Activated CD8-positive, alpha-beta memory T cell treated with anti-CD3 and anti-CD28 coated beads for 36 hours (primary cell): ENCODE measurements around the gene FAM187B. TPM values are rescaled to one million over a fixed set of nuclear protein-coding genes. Genes with fewer than 3 reads are reported as not detected.
"Not testable (repeated sequence)": the region's sequence is repeated elsewhere in the genome, so short reads cannot be mapped to it uniquely, and the experiment has no call there.

Source experiments
- CTCF ChIA-PET: fragments of 350-600 bp; sonication (Branson Sonifier 250); formaldehyde crosslinking; loops from one replicate; lab custom pipeline; 2021; ENCODE audit warnings: antibody characterized with exemption; lab: Charles Lee
- POLR2A ChIA-PET: fragments of 350-600 bp; sonication (Branson Sonifier 250); formaldehyde crosslinking; loops from one replicate; lab custom pipeline; 2021; ENCODE audit warnings: antibody characterized with exemption; lab: Charles Lee
- total RNA-seq, 2 experiments: library from RNA; stranded (reverse); gene quantifications; one replicate each; pipeline ENCODE4 v1.2.3, GENCODE V29; 2021

The FAM187B gene
- total RNA-seq, 2 experiments from 2014 or later: not detected

DNA sequence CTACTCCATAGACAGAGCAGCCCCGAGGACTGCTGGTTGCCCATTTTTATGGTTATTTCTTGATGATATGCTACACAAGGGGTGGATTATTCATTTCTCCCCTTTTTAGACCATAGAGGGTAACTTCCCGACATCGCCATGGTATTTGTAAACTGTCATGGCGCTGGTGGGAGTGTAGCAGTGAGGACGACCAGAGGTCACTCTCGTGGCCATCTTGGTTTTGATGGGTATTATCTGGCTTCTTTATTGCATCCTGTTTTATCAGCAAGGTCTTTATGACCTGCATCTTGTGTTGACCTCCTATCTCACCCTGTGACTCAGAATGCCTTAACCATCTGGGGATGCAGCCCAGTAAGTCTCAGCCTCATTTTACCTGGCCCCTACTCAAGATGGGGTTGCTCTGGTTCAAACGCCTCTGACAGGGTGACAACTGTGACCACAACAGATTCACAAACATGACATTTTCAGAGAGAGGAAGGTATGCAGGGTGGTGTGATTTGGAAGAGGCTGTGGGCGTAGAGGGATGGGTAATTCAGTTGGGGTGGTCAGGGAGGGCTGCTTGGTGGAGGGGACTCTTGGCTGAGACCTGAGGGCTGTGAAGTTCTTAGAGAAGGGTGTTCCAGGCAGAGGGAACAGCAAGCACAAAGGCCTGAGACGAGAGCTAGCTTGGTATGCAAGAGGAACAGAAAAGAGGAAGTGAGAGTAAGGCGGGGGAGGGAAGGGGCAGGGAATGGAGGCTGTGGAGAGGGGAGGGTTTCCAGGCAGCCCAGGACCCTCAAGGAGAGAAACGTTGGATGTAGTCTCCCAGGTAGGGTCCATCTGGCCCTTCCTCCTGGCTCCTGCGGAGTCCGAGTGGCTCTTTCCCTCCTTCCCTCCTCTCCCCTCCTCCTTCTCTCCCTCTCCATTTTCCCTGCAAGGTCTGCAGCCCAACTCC lies 23.5 kb downstream of the FAM187B start:
- POLR2A ChIA-PET: interaction anchor here (0.6 kb wide), 1 partner anchor 23 kb away, joined by 4 read pairs; no protein-coding TSS in a partner anchor
- CTCF ChIA-PET: no interaction called here

- ChIA-PET POLR2A (no interaction called here), CTCF (interaction anchor here (0.6 to 1.3 kb wide), 2 partner anchors 9 to 140 kb away, joined by 3 read pairs; no protein-coding TSS in a partner anchor)
These were observed 25.5 kb downstream of the FAM187B start for GRCh38 chr19:35202722-35203688.

- ChIA-PET CTCF (interaction anchor here (1.7 kb wide), 1 partner anchor 16 kb away, joined by 5 read pairs; no protein-coding TSS in a partner anchor), POLR2A (no interaction called here)
These were observed 29.1 kb downstream of the FAM187B start for GRCh38 chr19:35199481-35199880.

- CTCF ChIA-PET, POLR2A ChIA-PET: not testable (repeated sequence)
These were observed 31.7 kb downstream of the FAM187B start for GRCh38 chr19:35196861-35197260.

DNA sequence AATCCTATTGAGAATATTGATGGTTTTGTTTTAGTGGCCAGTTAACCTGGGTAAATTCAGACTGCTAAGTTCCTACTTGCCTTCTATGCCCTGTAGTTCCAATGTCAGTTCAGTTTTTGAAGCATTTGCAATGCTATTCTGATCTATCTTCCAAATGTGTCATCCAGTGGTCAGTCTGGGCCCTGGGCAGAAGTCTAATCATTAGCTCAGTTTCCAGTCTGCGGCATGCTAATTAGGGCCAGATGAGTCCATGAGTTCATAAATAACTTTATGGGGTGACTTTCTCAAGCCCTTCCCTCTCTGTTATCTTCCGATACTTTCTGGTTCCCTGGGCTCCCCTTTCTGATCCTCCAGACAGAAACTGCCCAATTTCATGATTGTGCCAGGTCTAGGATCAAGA lies 32.7 kb downstream of the FAM187B start:
- ChIA-PET POLR2A (no interaction called here), CTCF (no interaction called here)

GRCh38 chr19:35194012-35194984 lies 34.2 kb downstream of the FAM187B start:
- POLR2A ChIA-PET: no interaction called here
- CTCF ChIA-PET: interaction anchor here (1.8 kb wide), 1 partner anchor 81 kb away, joined by 5 read pairs; no protein-coding TSS in a partner anchor

GRCh38 chr19:35184884-35185283 lies 43.7 kb downstream of the FAM187B start:
- POLR2A ChIA-PET: no interaction called here

GRCh38 chr19:35184267-35184666 lies 44.3 kb downstream of the FAM187B start:
- CTCF ChIA-PET: no interaction called here
- POLR2A ChIA-PET: no interaction called here

More at GRCh38 chr19:35184884-35185283, 43.7 kb downstream of the FAM187B start:
- CTCF ChIA-PET: no interaction called here

DNA sequence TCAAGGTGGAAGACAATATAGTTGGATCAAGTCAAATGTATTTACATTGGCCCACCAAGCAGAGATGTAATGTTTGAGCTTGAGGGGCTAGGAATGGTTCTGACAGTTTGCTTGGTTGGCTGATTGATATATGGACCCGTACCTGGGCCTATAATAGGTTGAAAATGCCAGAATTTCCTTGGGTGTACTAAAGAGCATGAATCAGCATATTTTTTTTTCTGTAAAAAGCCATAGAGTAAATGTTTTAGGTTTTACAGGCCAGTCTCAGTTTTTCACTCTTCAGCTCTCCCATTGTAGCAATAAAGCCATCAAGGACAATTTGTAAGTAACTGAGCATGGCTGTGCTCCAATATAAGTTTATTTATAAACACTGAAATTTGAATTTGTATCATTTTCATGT lies 47.2 kb downstream of the FAM187B start:
- POLR2A ChIA-PET: no interaction called here
- CTCF ChIA-PET: no interaction called here

- CTCF ChIA-PET: no interaction called here
- POLR2A ChIA-PET: no interaction called here
These were observed 48.7 kb downstream of the FAM187B start for GRCh38 chr19:35179830-35180229.

DNA sequence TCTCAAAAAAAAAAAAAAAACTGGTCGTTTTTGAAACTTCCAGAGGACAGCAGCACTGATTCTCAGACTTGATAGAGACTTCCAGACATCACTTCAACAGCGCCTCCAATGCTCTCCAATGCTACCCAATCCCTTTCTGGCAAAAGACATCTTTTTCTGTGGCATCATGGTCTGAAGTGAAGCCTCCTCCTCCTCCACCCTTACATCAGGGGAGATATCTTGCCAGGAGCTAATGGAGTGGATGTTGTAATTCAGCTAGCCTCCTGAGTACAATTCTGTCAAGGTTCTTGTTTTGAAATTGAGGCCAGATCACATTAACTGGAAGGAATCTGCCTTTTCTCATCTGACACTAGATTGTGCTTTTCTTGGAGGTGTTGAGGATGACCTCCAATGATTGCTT lies 49.8 kb downstream of the FAM187B start:
- ChIA-PET CTCF (no interaction called here), POLR2A (no interaction called here)

- CTCF ChIA-PET: no interaction called here
- POLR2A ChIA-PET: no interaction called here
These were observed 50.9 kb downstream of the FAM187B start for GRCh38 chr19:35177377-35178274.

- ChIA-PET CTCF (no interaction called here), POLR2A (no interaction called here)
These were observed 52.4 kb downstream of the FAM187B start for GRCh38 chr19:35176181-35176570.

Other genes with a start within 250 kb of the FAM187B start
- gene GRAMD1A, start 228.4 kb downstream of the FAM187B start, total RNA-seq: 100 to 1,000 TPM; 183 to 188 TPM
- gene SCN1B, start 198.3 kb downstream of the FAM187B start, total RNA-seq: 1 to 10 TPM in 1 of 2 experiments, under 1 TPM in 1; 0.99 to 1.3 TPM
- not detected for gene HPN, start 187.0 kb downstream of the FAM187B start, total RNA-seq
- gene FXYD3, start 112.9 kb downstream of the FAM187B start, total RNA-seq: not detected
- not detected for gene LGI4, start 93.7 kb downstream of the FAM187B start, total RNA-seq
- not detected for gene FXYD1, start 89.9 kb downstream of the FAM187B start, total RNA-seq
- gene FXYD7, start 85.5 kb downstream of the FAM187B start, total RNA-seq: not detected
- gene FXYD5, start 74.0 kb downstream of the FAM187B start, total RNA-seq: 100 to 1,000 TPM; 286 to 292 TPM
- 10 to 100 TPM; 25.1 to 25.3 TPM for gene LSR, start 20.3 kb upstream of the FAM187B start, total RNA-seq
- gene USF2, start 40.2 kb upstream of the FAM187B start, total RNA-seq: 100 to 1,000 TPM; 106 to 112 TPM
- gene HAMP, start 53.8 kb upstream of the FAM187B start, total RNA-seq: under 1 TPM; 0.48 to 0.55 TPM
- gene MAG, start 63.4 kb upstream of the FAM187B start, total RNA-seq: not detected
- under 1 TPM; 0.13 to 0.23 TPM for gene CD22, start 100.4 kb upstream of the FAM187B start, total RNA-seq
- not detected for gene FFAR1, start 119.2 kb upstream of the FAM187B start, total RNA-seq
- under 1 TPM; 0.38 to 0.42 TPM for gene FFAR3, start 129.7 kb upstream of the FAM187B start, total RNA-seq
- gene GPR42, start 142.3 kb upstream of the FAM187B start, total RNA-seq: not detected
- not detected for gene FFAR2, start 219.5 kb upstream of the FAM187B start, total RNA-seq